Ovary (tissue), 3 donors: ENCODE measurements around the gene NCAPH2.

Experiments
- CTCF ChIP-seq, 3 donors: fragments of 450-650 bp in 2 of 3; fragments of 200-600 bp in 1 of 3; IDR thresholded peaks; one replicate each; pipeline versions ENCODE4 v1.5.1 to v1.8.0; 2016 to 2022; ENCODE audit warnings: antibody characterized with exemption in 3 of 3, mild to moderate bottlenecking in 1 of 3
- EP300 ChIP-seq: sonication (generic); formaldehyde crosslinking; IDR thresholded peaks from one replicate; pipeline ENCODE4 v1.6.1; 2017; ENCODE audit warnings: antibody characterized with exemption
- donor health status: DM: no; HTN: no; CAD: no.

GRCh38 chr22:50507421-50507990 lies 518 bp upstream of the NCAPH2 start, which contains the start of gene LMF2:
- TF ChIP-seq CTCF (IDR thresholded peaks at IDR 0.05) = no peak
- TF ChIP-seq EP300 = no peak
